Panc1 (cell line): ENCODE measurements around the gene DNMT3A. TPM values are rescaled to one million over a fixed set of nuclear protein-coding genes. Genes with fewer than 3 reads are reported as not detected.

ENCODE experiments used
- ATAC-seq: fragments of 200-7000 bp; cut with Tn5 transposase; 2 replicates; pipeline ENCODE4 v1.9.1; 2020; ENCODE audit warnings: mild to moderate bottlenecking, moderate library complexity
- BruUV-seq: library from RNA; stranded (reverse); fragments of 400-500 nt; replicated peaks from 2 replicates; lab custom pipeline; 2021; lab: Mats Ljungman, UMichigan
- CTCF ChIA-PET: fragments of 300-600 bp; sonication (Branson Sonifier 250); formaldehyde crosslinking; loops from one replicate; lab custom pipeline; 2022; ENCODE audit warnings: antibody characterized with exemption; lab: Charles Lee
- POLR2A ChIA-PET: fragments of 300-600 bp; sonication (Branson Sonifier 250); formaldehyde crosslinking; loops from one replicate; lab custom pipeline; 2022; ENCODE audit warnings: antibody characterized with exemption; lab: Charles Lee
- DNase-seq: peaks from one replicate; pipeline ENCODE4 v3.0.0-alpha.2; 2010; ENCODE audit warnings: low read depth, low spot score
- H3K27ac ChIP-seq: 2 replicates; pipeline ENCODE4 v1.5.1; 2011; ENCODE audit warnings: mild to moderate bottlenecking, low read length, inconsistent platforms
- H3K27me3 ChIP-seq: fragments of 200-500 bp; sonication (Bioruptor generic); 2 replicates; pipeline ENCODE4 v1.6.0; 2014; ENCODE audit warnings: low read length, inconsistent platforms; ENCODE audit not compliant: control insufficient read depth, insufficient read depth
- H3K36me3 ChIP-seq: fragments of 200-500 bp; sonication (Bioruptor generic); 2 replicates; pipeline ENCODE4 v1.5.1; 2014; ENCODE audit warnings: inconsistent platforms, mild to moderate bottlenecking, low read length, moderate library complexity; ENCODE audit not compliant: control insufficient read depth, insufficient read depth
- H3K4me1 ChIP-seq: 2 replicates; pipeline ENCODE4 v1.5.1; 2011; ENCODE audit warnings: inconsistent platforms, mild to moderate bottlenecking, low read length, moderate library complexity; ENCODE audit not compliant: control insufficient read depth, insufficient read depth
- H3K4me3 ChIP-seq, 2 experiments: 2 replicates each; pipeline ENCODE4 v1.5.1; 2011 to 2012; ENCODE audit warnings: low read depth in 2 of 2, low read length in 2 of 2, mild to moderate bottlenecking in 2 of 2, inconsistent platforms in 1 of 2, moderate library complexity in 1 of 2
- H3K9me3 ChIP-seq: fragments of 200-500 bp; sonication (Bioruptor generic); 2 replicates; pipeline ENCODE4 v1.5.1; 2014; ENCODE audit warnings: low read depth, mild to moderate bottlenecking, inconsistent platforms, low read length, moderate library complexity; ENCODE audit not compliant: control insufficient read depth, insufficient read depth
- CTCF ChIP-seq: fragments of 450-650 bp; IDR thresholded peaks from 2 replicates; pipeline ENCODE4 v1.5.1; 2017; ENCODE audit warnings: mild to moderate bottlenecking
- POLR2AphosphoS5 ChIP-seq: IDR thresholded peaks from 2 replicates; pipeline ENCODE4 v1.6.1; 2012; ENCODE audit warnings: mild to moderate bottlenecking, low read depth, low read length, moderate library complexity
- REST ChIP-seq, 2 experiments: IDR thresholded peaks; 2 replicates each; pipeline ENCODE4 v1.6.1; 2011 to 2012; ENCODE audit warnings: low read depth in 2 of 2, control low read depth in 1 of 2, low read length in 1 of 2, mild to moderate bottlenecking in 1 of 2, moderate library complexity in 1 of 2; ENCODE audit not compliant: insufficient read depth in 1 of 2
- SIN3A ChIP-seq: IDR thresholded peaks from 2 replicates; pipeline ENCODE4 v1.6.1; 2012; ENCODE audit warnings: low read depth, mild to moderate bottlenecking, low read length, moderate library complexity, borderline replicate concordance; ENCODE audit not compliant: insufficient read depth
- TCF7L2 ChIP-seq: IDR thresholded peaks from 2 replicates; pipeline ENCODE4 v1.6.1; 2011; ENCODE audit warnings: mild to moderate bottlenecking, low read depth, low read length, inconsistent platforms
- in situ Hi-C: cut with HindIII; loops from 2 replicates; pipeline ENCODE4 v1.10.0; 2016; ENCODE audit warnings: low sequenced_read_pairs, low pct_unique_long_range_greater_than_20kb
- intact Hi-C: fragments of 100-400 bp; cut with micrococcal nuclease; formaldehyde crosslinking; loops from one replicate; pipeline ENCODE4 v1.10.0; 2022; ENCODE audit not compliant: unreplicated experiment
- total RNA-seq: library from RNA; stranded (reverse); gene quantifications from one replicate; pipeline ENCODE4 v1.2.1, GENCODE V29; 2021; ENCODE audit not compliant: unreplicated experiment

DNMT3A gene
- total RNA-seq, 1 experiment from 2014 or later = 29.3 TPM

GRCh38 chr2:25308599-25308998 is 33.1 kb downstream of the DNMT3A start:
- no peak for TF ChIP-seq TCF7L2
- TF ChIP-seq POLR2AphosphoS5 = no peak
- no peak for TF ChIP-seq REST (IDR thresholded peaks at IDR 0.05; ENCODE audit: insufficient read depth in 1 of 2, low read depth in 2 of 2, low read length in 1 of 2)
- no peak for TF ChIP-seq SIN3A
- no peak for TF ChIP-seq CTCF
- Histone ChIP-seq H3K9me3 (no peaks in the 10 kb centered on the region), H3K4me3 (no peak overlapping the region), H3K4me1 (peaks cover 4% of the 10 kb centered on the region; the same call in 1 of the 2 replicates), H3K27me3 (no peaks in the 10 kb centered on the region), H3K27ac (no peak overlapping the region), H3K36me3 (no peaks in the 10 kb centered on the region)
- ChIA-PET POLR2A (interaction anchor here (0.6 kb wide), 1 partner anchor 56 kb away, joined by 5 read pairs; no protein-coding TSS in a partner anchor), CTCF (interaction anchor here (0.6 kb wide), 1 partner anchor 212 kb away, joined by 6 read pairs; no protein-coding TSS in a partner anchor)
- no peak for ATAC-seq
- in situ Hi-C loops (no loop called here), intact Hi-C loops (no loop called here)
- BruUV-seq = no TSS peak
- DNase-seq = no peak

- in situ Hi-C loops = no loop called here
- TF ChIP-seq POLR2AphosphoS5 = no peak
- no peak for TF ChIP-seq SIN3A
- no peak for TF ChIP-seq REST (IDR thresholded peaks at IDR 0.05; ENCODE audit: insufficient read depth in 1 of 2, low read depth in 2 of 2, low read length in 1 of 2)
- TF ChIP-seq TCF7L2 = no peak
- no peak for TF ChIP-seq CTCF
- no peaks in the 10 kb centered on the region for H3K36me3 ChIP-seq
- no peak for DNase-seq
- H3K27ac ChIP-seq = no peak overlapping the region
- no peak for ATAC-seq
- H3K4me1 ChIP-seq = peaks cover 4% of the 10 kb centered on the region; the same call in 1 of the 2 replicates
- ChIA-PET POLR2A (no interaction called here), CTCF (no interaction called here)
- no TSS peak for BruUV-seq
- no peak overlapping the region for H3K4me3 ChIP-seq
- intact Hi-C loops = no loop called here
- H3K27me3 ChIP-seq = no peaks in the 10 kb centered on the region
- no peaks in the 10 kb centered on the region for H3K9me3 ChIP-seq
Measured at GRCh38 chr2:25307949-25308557, 33.7 kb downstream of the DNMT3A start.
